Fibroblast of pulmonary artery (primary cell): ENCODE data around the gene SCD5.

Experiments
- DNase-seq: peaks from one replicate; pipeline ENCODE4 v3.0.0-alpha.2; 2010; ENCODE audit warnings: low read depth
- H3K4me3 ChIP-seq: replicated peaks from 2 replicates; pipeline ENCODE4 v1.5.1; 2011; ENCODE audit warnings: low read depth, mild to moderate bottlenecking, control low read depth, low read length, moderate library complexity
- TF ChIP-seq, protein P1 (sequence below): IDR thresholded peaks from 2 replicates; pipeline ENCODE4 v1.5.1; 2011; ENCODE audit warnings: mild to moderate bottlenecking, control low read depth, low read length, inconsistent platforms; ENCODE audit errors: missing control alignments

SCD5 gene

DNA sequence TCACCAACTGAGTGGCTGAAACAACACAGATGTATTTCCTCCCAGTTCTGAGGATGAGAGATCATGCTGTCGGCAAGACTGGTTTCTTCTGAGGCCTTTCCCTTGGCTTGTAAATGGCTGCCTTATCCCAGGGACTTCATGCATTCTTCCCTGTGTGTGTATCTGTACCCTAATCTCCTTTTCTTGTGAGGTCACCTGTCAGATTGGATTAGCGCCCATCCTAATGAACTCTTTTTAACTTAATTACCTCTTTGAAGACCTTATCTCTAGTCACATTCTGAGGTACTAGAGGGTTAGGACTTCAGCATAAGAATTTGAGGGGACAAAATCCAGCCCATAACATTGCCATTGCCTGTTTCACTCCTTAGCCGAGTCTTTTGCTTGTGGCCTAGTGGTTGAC is 177.3 kb downstream of the SCD5 start:
- TF ChIP-seq, protein P1, sequence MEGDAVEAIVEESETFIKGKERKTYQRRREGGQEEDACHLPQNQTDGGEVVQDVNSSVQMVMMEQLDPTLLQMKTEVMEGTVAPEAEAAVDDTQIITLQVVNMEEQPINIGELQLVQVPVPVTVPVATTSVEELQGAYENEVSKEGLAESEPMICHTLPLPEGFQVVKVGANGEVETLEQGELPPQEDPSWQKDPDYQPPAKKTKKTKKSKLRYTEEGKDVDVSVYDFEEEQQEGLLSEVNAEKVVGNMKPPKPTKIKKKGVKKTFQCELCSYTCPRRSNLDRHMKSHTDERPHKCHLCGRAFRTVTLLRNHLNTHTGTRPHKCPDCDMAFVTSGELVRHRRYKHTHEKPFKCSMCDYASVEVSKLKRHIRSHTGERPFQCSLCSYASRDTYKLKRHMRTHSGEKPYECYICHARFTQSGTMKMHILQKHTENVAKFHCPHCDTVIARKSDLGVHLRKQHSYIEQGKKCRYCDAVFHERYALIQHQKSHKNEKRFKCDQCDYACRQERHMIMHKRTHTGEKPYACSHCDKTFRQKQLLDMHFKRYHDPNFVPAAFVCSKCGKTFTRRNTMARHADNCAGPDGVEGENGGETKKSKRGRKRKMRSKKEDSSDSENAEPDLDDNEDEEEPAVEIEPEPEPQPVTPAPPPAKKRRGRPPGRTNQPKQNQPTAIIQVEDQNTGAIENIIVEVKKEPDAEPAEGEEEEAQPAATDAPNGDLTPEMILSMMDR: no peak
- no peak for DNase-seq
- H3K4me3 ChIP-seq: no peak overlapping the region

DNA sequence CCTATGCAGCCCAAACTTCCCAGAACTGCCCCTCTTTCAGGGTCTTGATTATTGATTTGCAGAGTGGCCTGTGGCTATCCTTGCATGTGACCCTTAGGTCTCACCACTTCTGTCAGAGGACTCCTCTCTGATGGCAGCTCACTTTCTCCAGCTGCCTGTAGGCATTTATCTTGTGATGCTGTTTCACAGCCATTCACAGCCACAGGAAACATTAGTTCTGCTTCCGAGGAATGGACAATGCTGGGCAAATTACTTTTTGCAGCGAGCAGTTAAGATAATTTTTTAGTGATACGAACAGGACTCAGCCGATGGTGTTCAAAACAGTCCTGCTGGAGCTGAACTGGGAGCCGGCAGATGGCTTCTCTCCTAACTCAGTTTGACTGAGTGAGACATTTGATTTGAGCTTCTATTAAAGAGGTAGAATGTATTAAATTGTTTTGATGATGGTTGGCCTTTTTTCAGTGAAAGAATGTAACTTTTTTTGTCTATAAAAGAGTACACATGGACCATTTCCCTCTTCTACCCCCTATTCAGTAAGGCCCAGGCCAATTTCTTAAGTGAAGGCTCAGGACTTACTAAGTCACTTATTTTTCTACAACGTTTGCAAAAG is 178.4 kb downstream of the SCD5 start:
- TF ChIP-seq, protein P1: no peak
- no peak overlapping the region for H3K4me3 ChIP-seq
- no peak for DNase-seq

GRCh38 chr4:82618103-82618720 is 180.4 kb downstream of the SCD5 start:
- no peak for DNase-seq
- TF ChIP-seq, protein P1: no peak
- H3K4me3 ChIP-seq: no peak overlapping the region

DNA sequence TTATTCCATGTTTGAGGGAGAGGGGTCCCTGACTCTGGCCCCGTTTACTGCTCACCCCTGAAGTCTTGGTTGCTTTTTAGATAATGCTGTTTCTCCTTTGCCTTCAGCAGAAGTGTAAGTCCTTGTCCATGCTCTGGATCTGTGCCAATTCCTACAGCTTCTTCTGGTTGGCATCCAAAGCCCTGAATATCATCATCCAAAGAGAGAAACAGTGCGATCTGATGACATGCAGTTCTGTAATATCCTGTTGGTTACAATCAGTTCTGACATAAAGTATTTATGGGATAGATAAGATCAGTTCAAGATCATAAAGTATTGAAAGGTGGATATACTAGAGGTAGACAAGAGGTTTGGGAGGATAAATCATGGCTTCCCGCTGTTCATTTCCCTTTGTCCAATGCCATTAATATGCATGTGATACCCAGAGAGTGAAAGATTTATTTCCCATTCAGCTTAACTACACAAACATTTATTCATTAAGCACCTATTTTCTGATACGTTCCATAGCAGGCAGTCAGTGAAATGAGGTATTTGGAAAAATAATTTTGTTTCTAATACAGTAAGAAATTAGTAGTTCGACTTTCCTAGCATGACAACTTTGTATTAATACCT is 183.7 kb downstream of the SCD5 start:
- H3K4me3 ChIP-seq: no peak overlapping the region
- TF ChIP-seq, protein P1: no peak
- no peak for DNase-seq

- no peak overlapping the region for H3K4me3 ChIP-seq
- no peak for DNase-seq
- TF ChIP-seq, protein P1: no peak
Observed at GRCh38 chr4:82613121-82613520, 185.5 kb downstream of the SCD5 start.

GRCh38 chr4:82611982-82612381 is 186.6 kb downstream of the SCD5 start:
- DNase-seq: no peak
- no peak overlapping the region for H3K4me3 ChIP-seq
- TF ChIP-seq, protein P1: no peak
